Measurements from ENCODE around the gene NR3C1.

DNA sequence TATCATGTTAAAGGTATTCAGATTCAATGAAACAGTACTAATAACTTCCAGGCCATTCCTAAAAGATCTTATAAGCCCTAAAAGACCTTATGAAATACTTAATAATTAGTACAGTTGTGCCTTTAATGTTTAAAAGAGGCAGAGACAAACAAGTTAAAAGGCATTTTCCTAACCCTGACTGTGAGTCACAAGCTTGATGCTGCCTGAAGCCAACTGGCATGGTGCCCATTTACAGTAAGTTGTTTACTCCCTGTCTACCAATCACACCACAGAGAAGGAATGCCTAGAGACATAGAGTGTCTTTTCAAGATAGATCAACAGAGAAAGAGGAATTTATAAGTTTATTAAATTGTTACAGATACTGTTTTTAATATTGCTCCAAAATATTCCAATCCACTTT lies 47.8 kb downstream of the NR3C1 start:
- TF ChIP-seq, protein P1, sequence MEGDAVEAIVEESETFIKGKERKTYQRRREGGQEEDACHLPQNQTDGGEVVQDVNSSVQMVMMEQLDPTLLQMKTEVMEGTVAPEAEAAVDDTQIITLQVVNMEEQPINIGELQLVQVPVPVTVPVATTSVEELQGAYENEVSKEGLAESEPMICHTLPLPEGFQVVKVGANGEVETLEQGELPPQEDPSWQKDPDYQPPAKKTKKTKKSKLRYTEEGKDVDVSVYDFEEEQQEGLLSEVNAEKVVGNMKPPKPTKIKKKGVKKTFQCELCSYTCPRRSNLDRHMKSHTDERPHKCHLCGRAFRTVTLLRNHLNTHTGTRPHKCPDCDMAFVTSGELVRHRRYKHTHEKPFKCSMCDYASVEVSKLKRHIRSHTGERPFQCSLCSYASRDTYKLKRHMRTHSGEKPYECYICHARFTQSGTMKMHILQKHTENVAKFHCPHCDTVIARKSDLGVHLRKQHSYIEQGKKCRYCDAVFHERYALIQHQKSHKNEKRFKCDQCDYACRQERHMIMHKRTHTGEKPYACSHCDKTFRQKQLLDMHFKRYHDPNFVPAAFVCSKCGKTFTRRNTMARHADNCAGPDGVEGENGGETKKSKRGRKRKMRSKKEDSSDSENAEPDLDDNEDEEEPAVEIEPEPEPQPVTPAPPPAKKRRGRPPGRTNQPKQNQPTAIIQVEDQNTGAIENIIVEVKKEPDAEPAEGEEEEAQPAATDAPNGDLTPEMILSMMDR (IDR thresholded peaks at IDR 0.05), result no peak
- no peak for TF ChIP-seq EZH2 (IDR thresholded peaks at IDR 0.05; ENCODE audit: borderline replicate concordance, insufficient read depth, low read depth, low read length, poor library complexity, severe bottlenecking)
